GM23248 (cell line): ENCODE measurements around the gene TMEM43.

Experiments
- EZH2 ChIP-seq: fragments of 200-600 bp; sonication (generic); IDR thresholded peaks from 2 replicates; pipeline ENCODE4 v1.6.1; 2018; ENCODE audit warnings: antibody characterized with exemption, mild to moderate bottlenecking; ENCODE audit not compliant: insufficient read depth, poor library complexity, severe bottlenecking
- EZH2phosphoT487 ChIP-seq: fragments of 200-600 bp; sonication (generic); IDR thresholded peaks from 2 replicates; pipeline ENCODE4 v1.6.1; 2018; ENCODE audit warnings: antibody characterized with exemption, moderate library complexity, mild to moderate bottlenecking, low read depth; ENCODE audit not compliant: insufficient read depth

DNA sequence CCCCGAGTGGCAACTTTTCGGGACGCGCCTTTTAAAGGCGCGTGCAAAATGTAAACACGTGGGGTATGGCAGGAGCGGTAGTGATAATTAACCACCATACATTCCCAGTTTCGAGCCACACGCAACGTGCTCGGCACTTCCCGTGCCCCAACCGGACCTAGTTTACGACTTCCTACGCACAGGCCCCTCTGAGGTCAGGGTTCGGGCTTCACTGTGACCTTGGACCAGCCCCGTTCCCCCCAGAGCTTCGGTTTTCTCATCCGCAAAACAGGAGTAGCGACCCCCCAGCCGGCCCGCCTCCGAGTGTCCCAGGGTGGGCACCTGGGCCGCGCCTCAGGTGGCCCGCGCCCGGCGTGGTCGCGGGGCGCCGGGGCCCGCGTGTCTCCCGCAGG lies 633 bp upstream of the TMEM43 start:
- no peak for TF ChIP-seq EZH2phosphoT487
- no peak for TF ChIP-seq EZH2
